Liver (tissue), 9 donors: Measurements from ENCODE around the gene NCAPG2. TPM values are rescaled to one million over a fixed set of nuclear protein-coding genes. Genes with fewer than 3 reads are reported as not detected.

Experiments
- DNase-seq: peaks from one replicate; pipeline ENCODE4 v3.0.0-alpha.2; 2017; ENCODE audit warnings: low spot score
- H3K27ac ChIP-seq, 2 donors: one replicate each; pipeline ENCODE4 v1.7.0; 2013; ENCODE audit warnings: inconsistent platforms in 2 of 2, low read length in 2 of 2, control low read depth in 1 of 2, low read depth in 1 of 2, mild to moderate bottlenecking in 1 of 2
- H3K27me3 ChIP-seq, 4 donors: one replicate each; pipeline versions ENCODE4 v1.6.1 to v1.7.0; 2013; ENCODE audit warnings: low read length in 3 of 4, inconsistent platforms in 1 of 4, mild to moderate bottlenecking in 1 of 4, moderate library complexity in 1 of 4; ENCODE audit not compliant: control insufficient read depth in 4 of 4, insufficient read depth in 4 of 4
- H3K36me3 ChIP-seq, 4 donors: one replicate each; pipeline versions ENCODE4 v1.6.1 to v1.7.0; 2013; ENCODE audit warnings: low read length in 3 of 4, mild to moderate bottlenecking in 3 of 4, low read depth in 1 of 4, moderate library complexity in 1 of 4; ENCODE audit not compliant: control insufficient read depth in 4 of 4, insufficient read depth in 3 of 4
- H3K4me1 ChIP-seq, 4 donors: one replicate each; pipeline versions ENCODE4 v1.6.1 to v1.7.0; 2013; ENCODE audit warnings: low read length in 3 of 4, mild to moderate bottlenecking in 3 of 4, moderate library complexity in 1 of 4; ENCODE audit not compliant: control insufficient read depth in 4 of 4, insufficient read depth in 4 of 4
- H3K4me3 ChIP-seq, 3 donors: one replicate each; pipeline versions ENCODE4 v1.6.1 to v1.7.0; 2013; ENCODE audit warnings: low read length in 3 of 3, control low read depth in 1 of 3, low read depth in 1 of 3, mild to moderate bottlenecking in 1 of 3
- H3K9ac ChIP-seq, 2 donors: one replicate each; pipeline ENCODE4 v1.7.0; 2013; ENCODE audit warnings: low read length in 2 of 2, mild to moderate bottlenecking in 2 of 2, moderate library complexity in 2 of 2, control low read depth in 1 of 2, low read depth in 1 of 2
- H3K9me3 ChIP-seq, 4 donors: one replicate each; pipeline versions ENCODE4 v1.6.1 to v1.7.0; 2013; ENCODE audit warnings: low read length in 3 of 4; ENCODE audit not compliant: control insufficient read depth in 4 of 4
- ATF3 ChIP-seq: IDR thresholded peaks from 2 replicates; pipeline ENCODE4 v1.6.1; 2016; ENCODE audit warnings: antibody characterized with exemption
- CTCF ChIP-seq: fragments of 150-350 bp; IDR thresholded peaks from 2 replicates; pipeline ENCODE4 v1.5.1; 2017; ENCODE audit warnings: improper control_type of control experiment, low read depth, low read length; ENCODE audit not compliant: missing input control
- EGR1 ChIP-seq, 2 donors: IDR thresholded peaks; 2 replicates each; pipeline ENCODE4 v1.6.1; 2016 to 2018; ENCODE audit warnings: antibody characterized with exemption in 2 of 2, low read depth in 2 of 2
- FOXA1 ChIP-seq: IDR thresholded peaks from 2 replicates; pipeline ENCODE4 v1.6.1; 2016; ENCODE audit warnings: antibody characterized with exemption
- FOXA2 ChIP-seq: IDR thresholded peaks from 2 replicates; pipeline ENCODE4 v1.6.1; 2016; ENCODE audit warnings: antibody characterized with exemption
- GABPA ChIP-seq, 2 donors: IDR thresholded peaks in 1 of 2; conservative IDR thresholded peaks in 1 of 2; 2 replicates each; pipeline ENCODE4 v1.6.1; 2016; ENCODE audit warnings: antibody characterized with exemption in 2 of 2, mild to moderate bottlenecking in 1 of 2, moderate library complexity in 1 of 2
- HNF4A ChIP-seq, 2 donors: conservative IDR thresholded peaks; 2 replicates each; pipeline ENCODE4 v1.6.1; 2016; ENCODE audit warnings: antibody characterized with exemption in 2 of 2, mild to moderate bottlenecking in 2 of 2
- HNF4G ChIP-seq: IDR thresholded peaks from 2 replicates; pipeline ENCODE4 v1.6.1; 2016; ENCODE audit warnings: antibody characterized with exemption
- JUND ChIP-seq, 2 donors: IDR thresholded peaks; 2 replicates each; pipeline ENCODE4 v1.6.1; 2016; ENCODE audit warnings: antibody characterized with exemption in 2 of 2
- MAX ChIP-seq: IDR thresholded peaks from 2 replicates; pipeline ENCODE4 v1.6.1; 2016; ENCODE audit warnings: antibody characterized with exemption
- NR2F2 ChIP-seq: IDR thresholded peaks from 2 replicates; pipeline ENCODE4 v1.6.1; 2016; ENCODE audit warnings: antibody characterized with exemption
- RAD21 ChIP-seq, 2 donors: IDR thresholded peaks; 2 replicates each; pipeline ENCODE4 v1.6.1; 2016; ENCODE audit warnings: antibody characterized with exemption in 2 of 2, mild to moderate bottlenecking in 2 of 2
- REST ChIP-seq: IDR thresholded peaks from 2 replicates; pipeline ENCODE4 v1.6.1; 2016; ENCODE audit warnings: antibody characterized with exemption, mild to moderate bottlenecking
- RXRA ChIP-seq, 2 donors: IDR thresholded peaks; 2 replicates each; pipeline ENCODE4 v1.6.1; 2017 to 2018; ENCODE audit warnings: antibody characterized with exemption in 2 of 2, mild to moderate bottlenecking in 1 of 2
- SP1 ChIP-seq: IDR thresholded peaks from 2 replicates; pipeline ENCODE4 v1.6.1; 2018; ENCODE audit warnings: antibody characterized with exemption, mild to moderate bottlenecking
- TAF1 ChIP-seq: conservative IDR thresholded peaks from 2 replicates; pipeline ENCODE4 v1.6.1; 2016; ENCODE audit warnings: antibody characterized with exemption, mild to moderate bottlenecking
- YY1 ChIP-seq: IDR thresholded peaks from 2 replicates; pipeline ENCODE4 v1.6.1; 2016; ENCODE audit warnings: antibody characterized with exemption, mild to moderate bottlenecking
- ZBTB33 ChIP-seq: IDR thresholded peaks from 2 replicates; pipeline ENCODE4 v1.6.1; 2016; ENCODE audit warnings: antibody characterized with exemption
- WGBS: extraction: QIAGEN DNeasy Blood & Tissue Kit; methylation state at CpG from one replicate; pipeline ENCODE4 v1.1.7; 2013; 5-methylcytosine and 5-hydroxymethylcytosine counted together
- polyA plus RNA-seq, 2 donors: library from polyadenylated mRNA; stranded (reverse) in 1 of 2; unstranded in 1 of 2; fragments of 200-250 nt in 1 of 2; fragments of >200 nt in 1 of 2; fragmentation: Nextera tagmentation in 1 of 2; extraction: Ambion mirVana in 1 of 2; gene quantifications; one replicate each; pipeline versions ENCODE4 v1.2.1 to v1.2.3, GENCODE V29; 2013 to 2015
- total RNA-seq, 2 donors: library from RNA; depleted of rRNA; stranded (reverse); fragments of >200 nt; gene quantifications; one replicate each; pipeline ENCODE4 v1.2.3, GENCODE V29; 2014
- donor health status: healthy.
- donor health status: healthy.
- donor health status: healthy.
- donor health status: healthy.
- donor health status: healthy.

The NCAPG2 gene
- total and polyA plus RNA-seq, 4 donors, result 0.89 to 37.4 (median 3.7) TPM

- Histone ChIP-seq H3K27me3 (no peaks in the 10 kb centered on the region), H3K4me3 (no peak overlapping the region), H3K9ac (no peak overlapping the region), H3K4me1 (no peaks in the 10 kb centered on the region), H3K9me3 (peaks cover 0 to 9% (median 2%) of the 10 kb centered on the region in 4 donors), H3K36me3 (no peaks in the 10 kb centered on the region), H3K27ac (no peak overlapping the region)
- no peak for TF ChIP-seq RXRA (IDR thresholded peaks at IDR 0.05)
- no peak for TF ChIP-seq RAD21 (IDR thresholded peaks at IDR 0.05)
- TF ChIP-seq YY1, result no peak
- TF ChIP-seq JUND (IDR thresholded peaks at IDR 0.05), result no peak
- no peak for TF ChIP-seq EGR1 (IDR thresholded peaks at IDR 0.05; ENCODE audit: low read depth in 2 of 2)
- no peak for TF ChIP-seq GABPA (IDR thresholded peaks at IDR 0.05 in 1 of 2, conservative IDR thresholded peaks at IDR 0.05 in 1 of 2)
- TF ChIP-seq ATF3, result no peak
- no peak for TF ChIP-seq CTCF
- TF ChIP-seq FOXA1, result no peak
- no peak for TF ChIP-seq SP1
- no peak for TF ChIP-seq ZBTB33
- no peak for TF ChIP-seq FOXA2
- TF ChIP-seq NR2F2, result no peak
- TF ChIP-seq TAF1, result no peak
- TF ChIP-seq HNF4A (conservative IDR thresholded peaks at IDR 0.05), result no peak
- no peak for TF ChIP-seq REST
- no peak for TF ChIP-seq MAX
- no peak for TF ChIP-seq HNF4G
- 96% methylated on average over 4 of the region's 4 CpGs for WGBS
- no peak for DNase-seq
These were observed 107.9 kb downstream of the NCAPG2 start for GRCh38 chr7:158596745-158597144.
